ENCODE data around the gene KLHDC8A. TPM values are rescaled to one million over a fixed set of nuclear protein-coding genes. Genes with fewer than 3 reads are reported as not detected.
"Not testable (repeated sequence)": the region's sequence is repeated elsewhere in the genome, so short reads cannot be mapped to it uniquely, and the experiment has no call there.

Gene KLHDC8A, protein sequence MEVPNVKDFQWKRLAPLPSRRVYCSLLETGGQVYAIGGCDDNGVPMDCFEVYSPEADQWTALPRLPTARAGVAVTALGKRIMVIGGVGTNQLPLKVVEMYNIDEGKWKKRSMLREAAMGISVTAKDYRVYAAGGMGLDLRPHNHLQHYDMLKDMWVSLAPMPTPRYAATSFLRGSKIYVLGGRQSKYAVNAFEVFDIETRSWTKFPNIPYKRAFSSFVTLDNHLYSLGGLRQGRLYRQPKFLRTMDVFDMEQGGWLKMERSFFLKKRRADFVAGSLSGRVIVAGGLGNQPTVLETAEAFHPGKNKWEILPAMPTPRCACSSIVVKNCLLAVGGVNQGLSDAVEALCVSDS
- 46.6 and 46.7 TPM in 2 replicates for total RNA-seq
- long read RNA-seq, partial matches to known transcripts = 2 of 13 reads
- long read RNA-seq, other reads (novel, unspliced or antisense) = 7 of 13 reads

DNA sequence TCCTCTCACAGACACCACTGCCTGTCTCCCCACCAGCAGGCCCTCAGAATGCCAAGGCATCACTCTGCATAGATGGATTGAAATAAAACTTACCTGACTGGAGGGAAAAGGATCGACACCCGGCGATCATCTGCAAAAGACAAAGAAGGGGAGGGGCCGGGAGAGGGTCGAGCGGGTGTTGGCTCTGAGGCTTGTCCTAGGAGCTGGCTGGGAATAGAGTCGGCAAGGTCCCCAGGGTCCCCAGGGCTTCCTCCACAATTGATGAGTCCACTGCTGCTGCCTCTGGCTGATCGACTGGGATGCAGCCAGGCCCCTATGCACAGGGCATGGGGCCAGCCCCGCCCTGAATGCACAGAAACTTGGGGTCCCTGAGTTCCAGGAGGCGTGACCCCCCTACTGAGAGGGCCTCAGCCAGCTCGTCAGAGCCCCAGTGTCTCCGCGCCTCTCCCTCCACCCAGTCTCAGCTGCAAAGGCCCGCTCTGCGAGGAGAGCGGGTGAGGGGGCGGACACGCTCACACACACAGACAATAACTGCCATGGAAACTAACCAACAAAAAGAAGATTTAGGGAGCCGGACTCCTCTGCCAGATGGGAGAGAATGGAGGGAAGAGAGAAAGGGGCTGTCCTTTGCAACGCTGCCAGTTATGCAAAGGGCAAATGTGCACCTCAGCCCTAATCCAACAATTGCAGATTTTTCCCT is at the start of gene KLHDC8A:
KLHDC8A (minus strand) TSS at position 483 of the 700 bp plus-strand sequence. CDS start 13,318 bp downstream, outside the sequence.
- Mint-ChIP-seq H3K9me3 (no peaks in the 10 kb centered on the region), H3K4me3 (peak within 1 kb of the TSS; percentile 72), H3K36me3 (ENCODE audit: low read depth) (no peaks in the 10 kb centered on the region), H3K4me1 (peaks cover 73% of the 10 kb centered on the region), H3K27ac (ENCODE audit: unreplicated experiment) (peak within 1 kb of the TSS; percentile 96), H3K27me3 (ENCODE audit: low read depth) (no peaks in the 10 kb centered on the region)
- TF ChIP-seq, protein P1, sequence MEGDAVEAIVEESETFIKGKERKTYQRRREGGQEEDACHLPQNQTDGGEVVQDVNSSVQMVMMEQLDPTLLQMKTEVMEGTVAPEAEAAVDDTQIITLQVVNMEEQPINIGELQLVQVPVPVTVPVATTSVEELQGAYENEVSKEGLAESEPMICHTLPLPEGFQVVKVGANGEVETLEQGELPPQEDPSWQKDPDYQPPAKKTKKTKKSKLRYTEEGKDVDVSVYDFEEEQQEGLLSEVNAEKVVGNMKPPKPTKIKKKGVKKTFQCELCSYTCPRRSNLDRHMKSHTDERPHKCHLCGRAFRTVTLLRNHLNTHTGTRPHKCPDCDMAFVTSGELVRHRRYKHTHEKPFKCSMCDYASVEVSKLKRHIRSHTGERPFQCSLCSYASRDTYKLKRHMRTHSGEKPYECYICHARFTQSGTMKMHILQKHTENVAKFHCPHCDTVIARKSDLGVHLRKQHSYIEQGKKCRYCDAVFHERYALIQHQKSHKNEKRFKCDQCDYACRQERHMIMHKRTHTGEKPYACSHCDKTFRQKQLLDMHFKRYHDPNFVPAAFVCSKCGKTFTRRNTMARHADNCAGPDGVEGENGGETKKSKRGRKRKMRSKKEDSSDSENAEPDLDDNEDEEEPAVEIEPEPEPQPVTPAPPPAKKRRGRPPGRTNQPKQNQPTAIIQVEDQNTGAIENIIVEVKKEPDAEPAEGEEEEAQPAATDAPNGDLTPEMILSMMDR (conservative IDR thresholded peaks at IDR 0.05) = no peak
- peak; percentile 23 for DNase-seq (ENCODE audit: low read depth, low spot score)

DNA sequence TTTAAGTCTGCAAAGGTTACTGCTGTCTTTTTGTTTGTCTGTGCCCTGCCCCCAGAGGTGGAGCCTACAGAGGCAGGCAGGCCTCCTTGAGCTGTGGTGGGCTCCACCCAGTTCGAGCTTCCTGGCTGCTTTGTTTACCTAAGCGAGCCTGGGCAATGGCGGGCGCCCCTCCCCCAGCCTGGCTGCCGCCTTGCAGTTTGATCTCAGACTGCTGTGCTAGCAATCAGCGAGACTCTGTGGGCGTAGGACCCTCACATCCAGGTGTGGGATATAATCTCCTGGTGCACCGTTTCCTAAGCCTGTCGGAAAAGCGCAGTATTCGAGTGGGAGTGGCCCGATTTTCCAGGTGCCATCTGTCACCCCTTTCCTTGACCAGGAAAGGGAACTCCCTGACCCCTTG is 49.5 kb upstream of the KLHDC8A start:
- not testable (repeated sequence) for H3K36me3 Mint-ChIP-seq (ENCODE audit: low read depth); H3K27ac Mint-ChIP-seq (ENCODE audit: unreplicated experiment); DNase-seq (ENCODE audit: low read depth, low spot score); H3K4me1 Mint-ChIP-seq; H3K9me3 Mint-ChIP-seq; H3K4me3 Mint-ChIP-seq
- peaks cover 10% of the 10 kb centered on the region for H3K27me3 Mint-ChIP-seq (ENCODE audit: low read depth)

DNA sequence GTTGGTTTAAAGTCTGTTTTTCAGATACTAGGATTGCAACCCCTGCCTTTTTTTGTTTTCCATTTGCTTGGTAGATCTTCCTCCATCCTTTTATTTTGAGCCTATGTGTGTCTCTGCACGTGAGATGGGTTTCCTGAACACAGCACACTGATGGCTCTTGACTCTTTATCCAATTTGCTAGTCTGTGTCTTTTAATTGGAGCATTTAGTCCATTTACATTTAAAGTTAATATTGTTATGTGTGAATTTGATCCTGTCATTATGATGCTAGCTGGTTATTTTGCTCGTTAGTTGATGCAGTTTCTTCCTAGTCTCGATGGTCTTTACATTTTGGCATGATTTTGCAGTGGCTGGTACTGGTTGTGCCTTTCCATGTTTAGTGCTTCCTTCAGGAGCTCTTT is 47.8 kb upstream of the KLHDC8A start:
- H3K27me3 Mint-ChIP-seq (ENCODE audit: low read depth); DNase-seq (ENCODE audit: low read depth, low spot score); H3K36me3 Mint-ChIP-seq (ENCODE audit: low read depth); H3K27ac Mint-ChIP-seq (ENCODE audit: unreplicated experiment); H3K4me1 Mint-ChIP-seq; H3K4me3 Mint-ChIP-seq; H3K9me3 Mint-ChIP-seq: not testable (repeated sequence)

DNA sequence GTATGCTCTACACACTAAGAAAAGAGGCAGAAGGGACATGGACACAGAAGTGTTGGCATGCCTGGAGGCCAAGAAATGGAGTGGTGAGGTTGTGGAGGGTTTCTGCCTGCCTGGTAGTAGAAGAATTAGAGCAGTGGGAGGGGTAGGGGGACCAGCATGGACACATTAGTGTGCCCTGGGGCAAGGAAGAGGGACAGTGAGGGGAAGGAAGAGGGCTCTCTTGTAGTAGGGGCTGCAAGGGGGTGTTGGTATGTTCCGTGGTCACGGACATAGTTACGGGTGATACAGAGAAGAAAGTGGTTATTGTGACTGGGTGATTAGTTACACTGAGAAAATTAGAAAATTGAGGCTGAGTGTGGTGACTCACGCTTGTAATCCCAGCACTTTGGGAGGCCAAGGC is 41.9 kb upstream of the KLHDC8A start:
- no peak overlapping the region for H3K4me3 Mint-ChIP-seq
- H3K27ac Mint-ChIP-seq (ENCODE audit: unreplicated experiment) = no peak overlapping the region
- H3K27me3 Mint-ChIP-seq (ENCODE audit: low read depth) = no peaks in the 10 kb centered on the region
- H3K9me3 Mint-ChIP-seq = no peaks in the 10 kb centered on the region
- TF ChIP-seq, protein P1 (conservative IDR thresholded peaks at IDR 0.05) = no peak
- peaks cover 14% of the 10 kb centered on the region for H3K4me1 Mint-ChIP-seq
- no peak for DNase-seq (ENCODE audit: low read depth, low spot score)
- no peaks in the 10 kb centered on the region for H3K36me3 Mint-ChIP-seq (ENCODE audit: low read depth)

DNA sequence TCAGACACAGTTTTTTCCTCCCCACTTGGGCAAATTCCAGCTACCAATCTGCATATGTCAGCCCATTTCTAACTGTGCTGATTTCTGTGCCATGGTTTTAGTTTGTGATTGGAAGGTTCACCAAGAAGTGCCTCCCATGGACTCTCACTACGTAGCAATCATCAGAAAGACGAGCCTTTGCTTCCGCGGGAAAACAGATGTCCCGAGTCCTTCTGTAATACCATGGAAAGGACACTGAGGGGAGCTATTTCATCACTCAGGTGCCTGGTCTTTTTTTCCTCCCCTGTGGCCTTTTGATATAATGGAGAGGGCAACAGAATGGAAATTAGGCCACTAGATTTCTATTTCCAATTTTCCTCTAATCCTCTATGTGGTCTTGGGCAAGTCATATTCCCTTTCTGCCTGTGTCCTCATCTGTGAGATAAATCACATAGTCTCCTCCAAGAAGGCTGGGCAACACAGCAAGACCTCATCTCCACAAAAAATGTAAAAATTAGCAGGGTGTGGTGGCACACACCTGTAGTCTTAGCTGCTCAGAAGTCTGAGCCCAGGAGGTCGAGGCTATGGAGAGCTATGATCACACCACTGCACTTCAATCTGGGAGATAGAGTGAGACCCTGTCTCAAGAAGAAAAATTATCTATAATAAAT is 40.4 kb upstream of the KLHDC8A start:
- Mint-ChIP-seq H3K9me3 (no peaks in the 10 kb centered on the region), H3K27me3 (ENCODE audit: low read depth) (peaks cover 4% of the 10 kb centered on the region), H3K4me3 (no peak overlapping the region), H3K4me1 (peaks cover 14% of the 10 kb centered on the region), H3K36me3 (ENCODE audit: low read depth) (no peaks in the 10 kb centered on the region), H3K27ac (ENCODE audit: unreplicated experiment) (no peak overlapping the region)
- TF ChIP-seq, protein P1 (conservative IDR thresholded peaks at IDR 0.05) = peak; percentile 82
- peak; percentile 25 for DNase-seq (ENCODE audit: low read depth, low spot score)

DNA sequence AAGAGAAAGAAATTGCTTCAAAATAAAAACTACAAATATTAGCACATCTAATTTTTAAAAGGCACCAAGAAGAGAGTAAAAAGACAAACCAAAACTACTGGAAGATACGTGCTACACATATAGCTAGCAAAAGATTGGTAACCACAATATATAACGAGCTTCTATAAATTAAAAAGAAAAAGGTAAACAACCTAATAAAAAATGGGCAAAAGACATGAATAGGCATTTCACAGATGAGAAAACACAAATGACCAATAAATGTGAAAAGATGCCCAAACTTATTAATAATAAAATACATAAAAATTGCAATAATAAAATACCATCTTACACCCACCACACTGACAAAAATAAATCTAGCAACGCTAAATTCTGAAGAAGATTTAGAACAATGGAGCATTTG is 38.9 kb upstream of the KLHDC8A start:
- no peak overlapping the region for H3K27ac Mint-ChIP-seq (ENCODE audit: unreplicated experiment)
- peaks cover 14% of the 10 kb centered on the region for H3K4me1 Mint-ChIP-seq
- TF ChIP-seq, protein P1 (conservative IDR thresholded peaks at IDR 0.05) = no peak
- no peaks in the 10 kb centered on the region for H3K9me3 Mint-ChIP-seq
- no peak overlapping the region for H3K4me3 Mint-ChIP-seq
- no peaks in the 10 kb centered on the region for H3K36me3 Mint-ChIP-seq (ENCODE audit: low read depth)
- peaks cover 8% of the 10 kb centered on the region for H3K27me3 Mint-ChIP-seq (ENCODE audit: low read depth)
- no peak for DNase-seq (ENCODE audit: low read depth, low spot score)

Measured in neural crest cell (in vitro differentiated cells).